Keratinocyte (primary cell): ENCODE measurements around the gene HLA-DPB1. TPM values are rescaled to one million over a fixed set of nuclear protein-coding genes. Genes with fewer than 3 reads are reported as not detected.
A peak's percentile ranks its signal among the peaks of the same experiment; 100 is the strongest.

Experiments used
- DNase-seq: peaks from one replicate; pipeline ENCODE4 v3.0.0-alpha.2; 2011; ENCODE audit warnings: low read depth, missing footprints, low spot score
- FAIRE-seq: peaks from 2 replicates; lab custom pipeline; 2011; peaks lifted over from hg19 to GRCh38; lab: Jason Lieb, UNC
- H2AFZ ChIP-seq: 2 replicates; pipeline ENCODE4 v1.6.0; 2012; ENCODE audit warnings: low read length, control low read depth, inconsistent platforms; ENCODE audit not compliant: control insufficient read depth
- H3K27ac ChIP-seq: 2 replicates; pipeline ENCODE4 v1.5.1; 2011; ENCODE audit warnings: low read length; ENCODE audit not compliant: control insufficient read depth, insufficient read depth
- H3K27me3 ChIP-seq: 3 replicates; pipeline ENCODE4 v1.6.0; 2011; ENCODE audit warnings: low read length; ENCODE audit not compliant: control insufficient read depth, insufficient read depth; ENCODE audit errors: extremely low read depth
- H3K36me3 ChIP-seq, 2 experiments: 2 replicates in 1 of 2; 3 replicates in 1 of 2; pipeline ENCODE4 v1.5.1; 2011; ENCODE audit warnings: low read length in 2 of 2, mild to moderate bottlenecking in 1 of 2; ENCODE audit not compliant: control insufficient read depth in 2 of 2, insufficient read depth in 2 of 2; ENCODE audit errors: extremely low read depth in 1 of 2
- H3K4me1 ChIP-seq: 3 replicates; pipeline ENCODE4 v1.5.1; 2011; ENCODE audit warnings: low read length; ENCODE audit not compliant: control insufficient read depth, insufficient read depth; ENCODE audit errors: extremely low read depth
- H3K4me2 ChIP-seq: 3 replicates; pipeline ENCODE4 v1.6.0; 2011; ENCODE audit warnings: low read depth, low read length; ENCODE audit not compliant: control insufficient read depth, insufficient read depth; ENCODE audit errors: extremely low read depth
- H3K4me3 ChIP-seq, 3 experiments: fragments of 200-600 bp in 1 of 3; sonication (generic) in 1 of 3; 2 replicates in 2 of 3; 3 replicates in 1 of 3; pipeline ENCODE4 v1.5.1; 2011 to 2016; ENCODE audit warnings: low read length in 3 of 3, mild to moderate bottlenecking in 3 of 3, control low read depth in 2 of 3, inconsistent platforms in 1 of 3, low read depth in 1 of 3, mixed read lengths in 1 of 3, mixed run types in 1 of 3, moderate library complexity in 1 of 3; ENCODE audit not compliant: control insufficient read depth in 2 of 3, insufficient read depth in 2 of 3; ENCODE audit errors: extremely low read depth in 1 of 3
- H3K79me2 ChIP-seq: 2 replicates; pipeline ENCODE4 v1.6.0; 2012; ENCODE audit warnings: low read length; ENCODE audit not compliant: control insufficient read depth, insufficient read depth
- H3K9ac ChIP-seq: 3 replicates; pipeline ENCODE4 v1.6.0; 2011; ENCODE audit warnings: low read length; ENCODE audit not compliant: control insufficient read depth, insufficient read depth; ENCODE audit errors: extremely low read depth
- H3K9me1 ChIP-seq: 3 replicates; pipeline ENCODE4 v1.6.0; 2011; ENCODE audit warnings: low read length; ENCODE audit not compliant: control insufficient read depth, insufficient read depth; ENCODE audit errors: extremely low read depth
- H3K9me3 ChIP-seq: 2 replicates; pipeline ENCODE4 v1.5.1; 2012; ENCODE audit warnings: low read depth, low read length; ENCODE audit not compliant: control insufficient read depth
- H4K20me1 ChIP-seq: 3 replicates; pipeline ENCODE4 v1.6.0; 2011; ENCODE audit warnings: low read length; ENCODE audit not compliant: control insufficient read depth, insufficient read depth; ENCODE audit errors: extremely low read depth
- CTCF ChIP-seq, 3 experiments: IDR thresholded peaks in 1 of 3; conservative IDR thresholded peaks in 1 of 3; optimal IDR thresholded peaks in 1 of 3; 2 replicates in 2 of 3; 3 replicates in 1 of 3; pipeline versions ENCODE3 to v1.5.1; 2011; ENCODE audit warnings: low read length in 3 of 3, mild to moderate bottlenecking in 3 of 3, moderate library complexity in 2 of 3, control low read depth in 1 of 3, inconsistent platforms in 1 of 3; ENCODE audit not compliant: insufficient read depth in 2 of 3; ENCODE audit errors: extremely low read depth in 1 of 3
- EZH2 ChIP-seq: IDR thresholded peaks from one replicate; pipeline ENCODE4 v1.6.1; 2012; ENCODE audit warnings: inconsistent platforms, mild to moderate bottlenecking, low read length, moderate library complexity
- dilution Hi-C: fragments of 300-500 bp; cut with MboI; formaldehyde crosslinking; loops from one replicate; pipeline ENCODE4 v1.7.0; 2020; ENCODE audit warnings: low sequenced_read_pairs; ENCODE audit not compliant: extremely low pct_ligation_motif_present
- polyA plus RNA-seq, 5 experiments: library from polyadenylated mRNA; depleted of rRNA in 3 of 5; stranded (reverse) in 3 of 5; stranded (forward) in 1 of 5; unstranded in 1 of 5; fragments of >200 nt; gene quantifications; 1 replicate in 1 of 5; 2 replicates in 3 of 5; 3 replicates in 1 of 5; pipeline versions ENCODE4 v1.2.1 to v1.2.3, GENCODE V29; 2011 to 2012; ENCODE audit warnings: missing spikeins in 2 of 5, low read depth in 1 of 5, low replicate concordance in 1 of 5

The HLA-DPB1 gene
- polyA plus RNA-seq, 1 donor (not counting 4 experiments of a cell fraction or from before 2014, with no cell fraction given) = 0.13 TPM

GRCh38 chr6:33079580-33079979, 3.8 kb downstream of the HLA-DPB1 start:
- Histone ChIP-seq H3K4me3 (no peak overlapping the region), H2AFZ (no peak overlapping the region), H3K27ac (no peak overlapping the region), H3K79me2 (no peaks in the 10 kb centered on the region), H3K9ac (no peak overlapping the region), H3K9me3 (no peaks in the 10 kb centered on the region), H3K36me3 (no peaks in the 10 kb centered on the region), H3K4me1 (no peaks in the 10 kb centered on the region), H3K27me3 (peaks cover 53% of the 10 kb centered on the region), H4K20me1 (no peaks in the 10 kb centered on the region), H3K4me2 (no peak overlapping the region), H3K9me1 (no peaks in the 10 kb centered on the region)
- dilution Hi-C loops = no loop called here
- DNase-seq (no peak), FAIRE-seq (no peak)
- TF ChIP-seq CTCF (optimal IDR thresholded peaks at IDR 0.05 in 1 of 3, IDR thresholded peaks at IDR 0.05 in 1 of 3, conservative IDR thresholded peaks at IDR 0.05 in 1 of 3; ENCODE audit: extremely low read depth in 1 of 3, insufficient read depth in 2 of 3, low read length in 3 of 3) (no peak), EZH2 (no peak)

- Histone ChIP-seq H3K9me3 (no peaks in the 10 kb centered on the region), H3K4me2 (peak overlapping the region; percentile 41), H3K36me3 (no peaks in the 10 kb centered on the region), H2AFZ (no peak overlapping the region), H3K27me3 (peaks cover 54% of the 10 kb centered on the region), H3K9ac (no peak overlapping the region), H4K20me1 (no peaks in the 10 kb centered on the region), H3K4me1 (no peaks in the 10 kb centered on the region), H3K27ac (no peak overlapping the region), H3K79me2 (no peaks in the 10 kb centered on the region), H3K9me1 (no peaks in the 10 kb centered on the region), H3K4me3 (no peak overlapping the region)
- DNase-seq = no peak
- dilution Hi-C loops = no loop called here
- no peak for FAIRE-seq
- TF ChIP-seq CTCF (optimal IDR thresholded peaks at IDR 0.05 in 1 of 3, IDR thresholded peaks at IDR 0.05 in 1 of 3, conservative IDR thresholded peaks at IDR 0.05 in 1 of 3; ENCODE audit: extremely low read depth in 1 of 3, insufficient read depth in 2 of 3, low read length in 3 of 3) = no peak
- no peak for TF ChIP-seq EZH2
These were observed 4.6 kb downstream of the HLA-DPB1 start for GRCh38 chr6:33080127-33081089.
